Stomach (tissue), 9 donors: ENCODE measurements around the gene SPI1. TPM values are rescaled to one million over a fixed set of nuclear protein-coding genes. Genes with fewer than 3 reads are reported as not detected.

Experiments used
- DNase-seq, 2 donors: peaks; one replicate each; pipeline versions ENCODE4 v3.0.0 to v3.0.0-alpha.2; 2013 to 2019
- H3K27ac ChIP-seq, 5 donors: fragments of 200-600 bp in 4 of 5; sonication (generic) in 4 of 5; one replicate each; pipeline ENCODE4 v1.5.1; 2013 to 2019; ENCODE audit warnings: mild to moderate bottlenecking in 1 of 5, moderate library complexity in 1 of 5
- H3K27me3 ChIP-seq, 3 donors: fragments of 200-600 bp; sonication (generic); one replicate each; pipeline ENCODE4 v1.5.1; 2017 to 2019; ENCODE audit warnings: mixed run types in 1 of 3
- H3K36me3 ChIP-seq, 4 donors: fragments of 200-600 bp; sonication (generic); 1 replicate in 3 of 4; 2 replicates in 1 of 4; pipeline ENCODE4 v1.5.1; 2016 to 2019
- H3K4me1 ChIP-seq, 4 donors: fragments of 200-600 bp; sonication (generic); one replicate each; pipeline ENCODE4 v1.5.1; 2016 to 2019
- H3K4me3 ChIP-seq, 4 donors: fragments of 200-600 bp; sonication (generic) in 3 of 4; one replicate each; pipeline ENCODE4 v1.5.1; 2016 to 2019; ENCODE audit warnings: mild to moderate bottlenecking in 1 of 4
- H3K9me3 ChIP-seq, 4 donors: fragments of 200-600 bp; sonication (generic); one replicate each; pipeline ENCODE4 v1.5.1; 2016 to 2019
- CTCF ChIP-seq, 7 experiments: fragments of 450-650 bp in 4 of 7; fragments of 200-600 bp in 3 of 7; sonication (generic) in 3 of 7; IDR thresholded peaks; one replicate each; pipeline ENCODE4 v1.5.1; 2016 to 2019; ENCODE audit warnings: antibody characterized with exemption in 7 of 7, control low read depth in 2 of 7, mild to moderate bottlenecking in 1 of 7
- EP300 ChIP-seq: sonication (generic); formaldehyde crosslinking; IDR thresholded peaks from one replicate; pipeline ENCODE4 v1.6.1; 2017; ENCODE audit warnings: antibody characterized with exemption
- POLR2A ChIP-seq, 4 donors: fragments of 450-650 bp; IDR thresholded peaks; one replicate each; pipeline ENCODE4 v1.6.1; 2016; ENCODE audit warnings: antibody characterized with exemption in 4 of 4, control low read depth in 2 of 4, mild to moderate bottlenecking in 1 of 4, moderate library complexity in 1 of 4
- POLR2AphosphoS5 ChIP-seq, 3 donors: sonication (generic); formaldehyde crosslinking; IDR thresholded peaks; one replicate each; pipeline ENCODE4 v1.6.1; 2016; ENCODE audit warnings: antibody characterized with exemption in 3 of 3
- WGBS, 5 donors: extraction: QIAGEN DNeasy Blood & Tissue Kit in 3 of 5; methylation state at CpG; one replicate each; pipeline versions ENCODE4 v1.1.5 to v1.1.7; 2013 to 2018; 5-methylcytosine and 5-hydroxymethylcytosine counted together
- intact Hi-C: fragments of 100-400 bp; cut with DNase I; formaldehyde crosslinking; loops from one replicate; pipeline ENCODE4 v1.15.1; 2023; ENCODE audit warnings: low total_unique reads
- polyA plus RNA-seq, 3 donors: library from polyadenylated mRNA; stranded (reverse); fragments of 200-250 nt; gene quantifications; one replicate each; pipeline ENCODE4 v1.2.3, GENCODE V29; 2013
- total RNA-seq, 5 donors: library from RNA; depleted of rRNA; stranded (reverse); fragments of >200 nt; gene quantifications; one replicate each; pipeline versions ENCODE4 v1.1.0 to v1.2.3, GENCODE V29; 2014 to 2016
- donor health status: healthy with polysubstance abuse.
- donor health status: Bipolar disorder and iron deficiency.
- donor health status: healthy.

Gene SPI1
- total and polyA plus RNA-seq, 8 donors = 2.6 to 24.3 (median 8.2) TPM

- Histone ChIP-seq H3K4me3 (no peak overlapping the region), H3K27me3 (no peaks in the 10 kb centered on the region), H3K36me3 (no peaks in the 10 kb centered on the region), H3K9me3 (no peaks in the 10 kb centered on the region), H3K27ac (peak overlapping the region in 2 of 5 donors; percentile 85 to 90), H3K4me1 (peaks cover 0 to 16% (median 0%) of the 10 kb centered on the region in 4 donors)
- intact Hi-C loops = no loop called here
- no peak for TF ChIP-seq EP300
- no peak for TF ChIP-seq CTCF (IDR thresholded peaks at IDR 0.05)
- no peak for TF ChIP-seq POLR2AphosphoS5 (IDR thresholded peaks at IDR 0.05)
- TF ChIP-seq POLR2A (IDR thresholded peaks at IDR 0.05) = no peak
- peak in 1 of 2 donors; percentile 9 for DNase-seq
- WGBS, 5 donors = 67 to 82% (median 68%) methylated on average over 13 of the region's 13 CpGs
These were observed 9.8 kb upstream of the SPI1 start for GRCh38 chr11:47387944-47388696.

GRCh38 chr11:47384498-47384897 is 6.2 kb upstream of the SPI1 start:
- Histone ChIP-seq H3K4me3 (no peak overlapping the region), H3K36me3 (no peaks in the 10 kb centered on the region), H3K27me3 (no peaks in the 10 kb centered on the region), H3K9me3 (no peaks in the 10 kb centered on the region), H3K4me1 (peaks cover 0 to 10% (median 0%) of the 10 kb centered on the region in 4 donors), H3K27ac (no peak overlapping the region)
- DNase-seq = no peak
- intact Hi-C loops = no loop called here
- TF ChIP-seq POLR2AphosphoS5 (IDR thresholded peaks at IDR 0.05) = no peak
- TF ChIP-seq EP300 = no peak
- no peak for TF ChIP-seq POLR2A (IDR thresholded peaks at IDR 0.05)
- TF ChIP-seq CTCF (IDR thresholded peaks at IDR 0.05) = no peak
- 90 to 96% (median 95%) methylated on average over 4 of the region's 4 CpGs for WGBS, 5 donors

GRCh38 chr11:47383071-47383470 is 4.7 kb upstream of the SPI1 start:
- no peak for TF ChIP-seq CTCF (IDR thresholded peaks at IDR 0.05)
- no peak for TF ChIP-seq EP300
- no peak for TF ChIP-seq POLR2A (IDR thresholded peaks at IDR 0.05)
- TF ChIP-seq POLR2AphosphoS5 (IDR thresholded peaks at IDR 0.05) = no peak
- intact Hi-C loops = no loop called here
- no peaks in the 10 kb centered on the region for H3K27me3 ChIP-seq
- H3K36me3 ChIP-seq = no peaks in the 10 kb centered on the region
- WGBS, 5 donors = 44 to 68% (median 64%) methylated on average over 4 of the region's 4 CpGs
- no peak overlapping the region for H3K27ac ChIP-seq
- H3K4me3 ChIP-seq = no peak overlapping the region
- DNase-seq = no peak
- no peaks in the 10 kb centered on the region for H3K4me1 ChIP-seq
- H3K9me3 ChIP-seq = no peaks in the 10 kb centered on the region

GRCh38 chr11:47380078-47380477 is 1.7 kb upstream of the SPI1 start:
- H3K4me1 ChIP-seq = peaks cover 0 to under 1% (median 0%) of the 10 kb centered on the region in 4 donors
- H3K36me3 ChIP-seq = peaks cover 0 to 4% (median 0%) of the 10 kb centered on the region in 4 donors
- no peak overlapping the region for H3K4me3 ChIP-seq
- intact Hi-C loops = no loop called here
- WGBS, 5 donors = 92 to 99% (median 95%) methylated on average over 2 of the region's 2 CpGs
- H3K9me3 ChIP-seq = no peaks in the 10 kb centered on the region
- no peak for TF ChIP-seq POLR2A (IDR thresholded peaks at IDR 0.05)
- no peak for TF ChIP-seq POLR2AphosphoS5 (IDR thresholded peaks at IDR 0.05)
- TF ChIP-seq CTCF (IDR thresholded peaks at IDR 0.05) = no peak
- TF ChIP-seq EP300 = no peak
- no peaks in the 10 kb centered on the region for H3K27me3 ChIP-seq
- no peak for DNase-seq
- H3K27ac ChIP-seq = no peak overlapping the region
